HG03159 (cell line): Measurements from ENCODE around the gene SIRT7.
"Not testable (repeated sequence)": the region's sequence is repeated elsewhere in the genome, so short reads cannot be mapped to it uniquely, and the experiment has no call there.

Source experiments
- ATAC-seq: cut with Tn5 transposase; IDR thresholded peaks from one replicate; pipeline ENCODE4 v1.9.1; 2021; ENCODE audit warnings: mild to moderate bottlenecking, moderate library complexity; ENCODE audit not compliant: unreplicated experiment

The SIRT7 gene

DNA sequence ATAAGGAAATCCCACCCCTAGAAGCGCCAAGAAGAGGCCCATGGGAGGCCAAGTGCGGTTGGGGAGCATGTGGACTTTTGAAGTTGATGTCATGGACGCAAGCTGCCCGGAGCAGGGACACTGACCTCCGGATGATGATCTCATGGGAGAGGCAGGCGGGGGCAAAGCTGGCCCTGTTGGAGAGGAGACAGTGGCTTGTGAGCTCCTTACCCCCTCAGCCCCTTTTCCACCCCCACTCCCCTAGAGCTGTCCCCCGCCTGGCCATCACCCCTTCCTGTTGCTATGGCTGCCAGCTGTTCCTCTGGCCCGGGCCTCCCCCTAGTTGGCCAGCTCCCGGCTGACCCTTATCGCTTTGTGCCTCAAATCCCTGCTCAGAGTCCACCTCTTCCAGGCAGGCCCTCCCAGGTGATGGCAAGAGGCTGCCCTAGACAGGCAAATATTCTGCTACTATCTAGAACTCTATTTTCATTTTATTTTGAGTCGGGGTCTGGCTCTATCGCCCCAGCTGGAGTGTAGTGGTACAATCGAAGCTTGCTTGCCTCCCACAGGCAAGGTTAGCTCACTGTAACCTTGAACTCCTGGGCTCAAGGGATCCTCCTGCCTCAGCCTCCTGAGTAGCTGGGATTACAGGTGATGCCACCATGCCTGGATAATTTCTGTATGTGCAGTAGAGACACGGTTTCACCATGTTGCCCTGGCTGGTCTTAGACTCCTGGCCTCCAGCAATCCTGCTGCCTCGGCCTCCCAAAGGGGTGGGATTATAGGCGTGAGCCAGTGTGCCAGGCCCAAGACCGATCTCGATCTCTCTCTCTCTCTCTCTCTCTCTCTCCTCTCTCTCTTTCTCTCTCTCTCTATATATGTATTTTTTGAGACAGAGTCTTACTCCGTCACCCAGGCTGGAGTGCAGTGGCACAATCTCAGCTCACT is 36.4 kb upstream of the SIRT7 start:
- no peak for ATAC-seq

DNA sequence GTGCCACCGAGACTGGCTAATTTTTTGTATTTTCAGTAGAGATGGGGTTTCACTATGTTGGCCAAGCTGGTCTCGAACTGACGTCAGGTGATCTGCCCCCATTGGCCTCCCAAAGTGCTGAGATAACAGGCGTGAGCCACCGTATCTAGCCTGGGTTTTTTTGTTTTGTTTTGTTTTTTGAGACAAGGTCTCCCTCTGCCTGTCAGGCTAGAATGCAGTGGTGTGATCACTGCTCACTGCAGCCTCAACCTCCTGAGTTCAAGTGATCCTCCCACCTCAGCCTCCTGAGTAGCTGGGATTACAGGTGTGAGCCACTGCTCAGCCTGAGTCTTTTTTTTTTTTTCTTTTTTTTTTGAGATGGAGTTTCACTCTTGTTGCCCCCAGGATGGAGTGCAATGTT is 35.5 kb upstream of the SIRT7 start:
- ATAC-seq, result not testable (repeated sequence)

DNA sequence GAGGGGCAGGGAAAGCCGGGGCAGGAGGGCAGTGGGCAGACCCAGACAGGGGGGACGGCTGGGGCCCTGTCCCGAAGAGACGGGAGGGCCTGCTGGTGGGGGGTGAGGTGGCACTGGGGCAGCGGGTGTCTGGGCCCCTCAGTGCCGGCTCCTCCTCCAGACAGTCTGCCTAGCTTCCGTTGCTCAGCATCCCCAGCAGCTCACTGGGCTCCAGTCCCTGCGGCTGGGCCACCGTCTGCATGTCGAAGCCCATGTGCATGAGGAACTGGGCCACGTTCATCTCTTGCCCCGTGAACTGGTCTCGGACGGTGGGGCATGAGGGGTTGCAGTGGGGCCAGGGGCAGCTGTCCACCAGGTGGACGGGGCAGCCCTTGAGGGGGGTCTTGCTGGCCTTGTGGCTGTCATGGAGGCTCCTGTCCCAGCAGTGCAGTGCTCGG is 34.8 kb upstream of the SIRT7 start:
- no peak for ATAC-seq

DNA sequence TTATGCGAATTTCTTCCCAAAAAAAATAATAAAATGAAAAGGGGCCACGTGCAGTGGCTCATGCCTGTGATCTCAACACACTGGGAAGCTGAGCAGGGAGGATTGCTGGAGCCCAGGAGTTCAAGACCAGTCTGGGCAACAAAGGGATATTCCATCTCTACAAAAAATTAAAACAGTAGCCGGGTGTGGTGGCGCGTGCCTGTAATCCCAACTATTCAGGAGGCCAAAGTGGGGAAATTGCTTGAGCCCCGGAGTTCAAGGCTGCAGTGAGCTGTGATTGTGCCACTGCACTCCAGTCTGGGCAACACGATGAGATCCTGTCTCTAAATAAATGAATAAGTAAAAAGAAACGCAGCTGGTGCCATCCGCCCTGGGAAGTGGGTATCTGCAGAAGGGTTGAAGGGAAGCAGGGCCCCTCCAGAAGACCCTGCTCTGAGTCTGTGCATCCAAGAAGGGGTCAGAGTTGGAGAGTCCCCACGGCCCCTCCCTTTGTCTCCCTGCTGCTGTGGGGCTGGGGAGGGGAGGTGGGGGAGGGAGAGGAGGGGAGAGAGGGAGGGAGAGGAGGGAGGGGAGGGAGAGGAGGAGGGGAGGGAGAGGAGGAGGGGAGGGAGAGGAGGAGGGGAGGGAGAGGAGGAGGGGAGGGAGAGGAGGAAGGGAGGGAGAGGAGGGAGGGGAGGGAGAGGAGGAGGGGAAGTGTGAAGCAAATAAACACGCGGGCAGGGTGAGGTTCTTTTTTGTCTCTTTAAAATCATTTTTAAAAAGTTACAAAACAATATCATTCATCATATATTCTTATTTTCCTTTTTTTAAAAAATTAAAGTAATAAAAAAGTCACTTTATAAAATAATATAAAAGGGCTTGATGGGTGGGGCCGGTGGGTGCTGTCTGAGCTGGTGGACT is 34.1 kb upstream of the SIRT7 start:
- no peak for ATAC-seq

DNA sequence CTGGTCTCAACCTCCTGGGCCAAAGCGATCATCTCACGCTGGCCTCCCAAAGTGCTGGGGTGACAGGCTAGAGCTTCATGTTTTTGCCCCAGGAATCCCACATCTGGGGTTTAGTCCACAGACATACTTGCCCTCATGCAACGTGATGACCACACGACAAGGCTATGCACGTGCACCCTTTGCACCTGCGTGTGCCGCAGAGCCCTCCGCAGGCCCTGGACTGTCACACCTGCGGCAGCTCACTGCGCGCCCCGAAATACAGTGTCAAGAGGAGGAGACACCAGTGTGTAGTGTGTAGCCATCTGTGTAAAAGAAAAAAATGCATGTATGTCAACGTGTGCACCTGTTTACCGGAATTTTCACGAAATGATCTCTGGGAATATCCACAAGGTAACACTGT is 32.5 kb upstream of the SIRT7 start:
- no peak for ATAC-seq

DNA sequence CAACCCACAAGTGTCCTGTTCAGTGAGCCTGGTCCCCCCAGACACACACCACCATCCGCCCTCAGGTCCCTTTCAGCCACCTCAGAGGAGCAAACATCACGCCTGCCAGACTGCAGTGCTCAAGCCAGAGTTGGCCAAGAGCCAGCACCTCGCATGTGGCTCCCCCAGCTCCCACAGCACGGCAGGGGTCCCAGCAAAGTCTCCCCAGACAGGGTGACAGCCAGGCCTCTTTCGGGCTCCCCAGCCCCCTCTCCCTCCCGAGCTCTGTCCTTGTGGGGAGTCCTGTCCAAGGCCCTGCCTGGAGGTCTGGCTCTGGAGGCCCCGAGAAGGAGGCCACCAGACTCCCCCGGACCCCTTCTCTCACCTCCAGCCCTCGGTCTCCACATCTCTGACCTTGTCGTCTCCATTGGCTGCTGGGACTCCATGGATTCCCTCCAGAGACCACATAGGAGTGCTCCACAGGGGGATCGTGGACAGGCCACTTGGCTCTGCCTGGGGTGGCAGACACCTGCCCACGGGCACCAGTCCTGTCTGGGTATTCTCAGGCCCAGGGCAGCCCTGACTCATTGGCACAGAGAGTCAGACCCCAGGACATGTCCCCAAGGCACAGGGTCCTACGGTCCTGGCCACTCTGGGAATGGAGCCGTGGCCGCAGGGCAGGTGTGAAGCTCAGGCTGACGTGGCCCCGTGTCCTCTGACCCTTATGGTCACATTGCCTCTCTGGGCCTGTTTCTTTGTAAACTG is 30.8 kb upstream of the SIRT7 start:
- no peak for ATAC-seq

DNA sequence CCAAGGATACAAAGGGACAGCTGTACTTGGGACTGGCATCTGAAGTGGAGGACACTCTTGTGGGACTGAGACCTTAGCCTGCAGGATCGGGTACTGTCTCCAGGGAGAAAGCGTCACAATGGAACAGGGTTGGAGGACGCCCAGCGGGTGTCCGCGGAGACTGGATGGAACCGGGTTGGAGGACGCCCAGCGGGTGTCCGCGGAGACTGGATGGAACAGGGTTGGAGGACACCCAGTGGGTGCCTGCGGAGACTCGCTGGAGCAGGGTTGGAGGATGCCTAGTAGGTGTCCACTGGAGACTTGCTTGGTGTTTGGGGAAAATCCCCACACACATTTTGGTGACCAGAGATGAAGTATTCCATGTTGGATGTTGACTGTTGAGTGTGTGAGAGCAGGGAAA is 29.2 kb upstream of the SIRT7 start, which contains the start of gene MYADML2:
Gene MYADML2 (minus strand): TSS at position 45 of the 400 bp plus-strand sequence. CDS start 5,492 bp downstream, outside the sequence.
- no peak for ATAC-seq

DNA sequence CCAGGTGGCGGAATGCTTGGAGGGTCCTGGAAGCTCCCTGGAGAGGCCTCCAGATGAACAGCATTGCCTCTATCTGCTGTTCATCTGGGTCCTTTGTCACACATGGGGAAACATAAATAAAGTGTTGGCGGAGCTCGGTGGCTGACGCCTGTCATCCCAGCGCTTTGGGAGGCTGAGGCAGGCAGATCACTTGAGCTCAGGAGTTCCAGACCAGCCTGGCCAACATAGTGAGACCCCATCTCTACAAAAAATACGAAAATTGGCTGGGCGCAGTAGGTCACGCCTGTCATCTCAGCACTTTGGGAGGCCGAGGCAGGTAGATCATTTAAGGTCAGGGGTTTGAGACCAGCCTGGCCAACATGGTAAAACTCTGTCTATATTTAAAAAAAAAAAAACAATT is 26.9 kb upstream of the SIRT7 start:
- ATAC-seq, result no peak

DNA sequence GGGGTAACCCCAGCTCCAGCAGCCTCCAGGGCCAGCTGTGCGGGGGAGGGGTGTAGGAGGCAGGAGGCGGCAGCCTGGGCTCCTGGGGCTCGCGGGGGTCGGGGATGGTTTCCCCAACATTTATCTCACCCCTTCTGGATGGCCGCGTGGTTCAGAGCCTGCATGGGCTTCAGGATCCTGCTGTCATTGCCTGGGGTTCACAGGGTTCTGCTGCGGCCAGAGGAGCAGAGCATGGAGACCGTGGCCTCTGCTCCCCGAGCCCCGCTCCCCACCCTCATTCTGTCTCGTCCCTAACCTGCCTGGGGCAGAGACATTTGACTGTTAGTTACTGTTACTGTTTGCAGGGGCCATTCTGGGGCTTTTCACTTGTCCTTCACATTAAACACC is 24.2 kb upstream of the SIRT7 start:
- no peak for ATAC-seq

DNA sequence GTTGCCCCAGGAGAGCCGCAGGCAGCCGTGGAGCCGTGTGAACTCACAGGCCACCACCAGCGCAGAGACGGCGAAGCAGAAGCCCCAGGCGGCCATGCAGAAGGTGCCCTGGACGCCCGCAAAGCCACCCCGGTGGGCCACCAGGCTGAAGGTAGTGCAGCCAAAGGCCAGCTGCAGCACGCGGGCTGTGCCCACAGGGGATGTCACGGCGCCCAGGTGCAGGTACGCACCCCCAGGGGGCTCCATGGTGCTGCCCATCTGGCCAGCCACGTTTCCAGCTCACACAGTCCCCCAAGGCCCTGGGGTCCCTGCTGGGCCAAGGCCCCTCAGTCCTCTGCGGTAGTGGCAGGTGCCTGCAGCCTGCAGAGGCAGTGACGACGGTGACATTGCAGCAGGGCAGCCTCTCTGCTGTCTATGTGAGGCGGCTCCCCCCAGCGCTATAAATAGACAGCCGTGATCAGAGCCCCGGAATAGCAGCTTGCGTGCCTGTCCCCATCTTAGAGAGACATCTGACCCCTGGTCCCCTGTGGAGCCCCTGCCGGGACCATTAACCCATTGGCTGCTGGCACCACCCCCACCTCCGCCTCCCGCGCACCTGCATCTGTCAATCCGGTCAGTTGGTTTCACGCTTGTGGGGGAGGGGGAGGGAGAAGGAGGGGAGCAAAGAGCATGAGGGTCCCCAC is 23.6 kb upstream of the SIRT7 start:
- ATAC-seq, result no peak

DNA sequence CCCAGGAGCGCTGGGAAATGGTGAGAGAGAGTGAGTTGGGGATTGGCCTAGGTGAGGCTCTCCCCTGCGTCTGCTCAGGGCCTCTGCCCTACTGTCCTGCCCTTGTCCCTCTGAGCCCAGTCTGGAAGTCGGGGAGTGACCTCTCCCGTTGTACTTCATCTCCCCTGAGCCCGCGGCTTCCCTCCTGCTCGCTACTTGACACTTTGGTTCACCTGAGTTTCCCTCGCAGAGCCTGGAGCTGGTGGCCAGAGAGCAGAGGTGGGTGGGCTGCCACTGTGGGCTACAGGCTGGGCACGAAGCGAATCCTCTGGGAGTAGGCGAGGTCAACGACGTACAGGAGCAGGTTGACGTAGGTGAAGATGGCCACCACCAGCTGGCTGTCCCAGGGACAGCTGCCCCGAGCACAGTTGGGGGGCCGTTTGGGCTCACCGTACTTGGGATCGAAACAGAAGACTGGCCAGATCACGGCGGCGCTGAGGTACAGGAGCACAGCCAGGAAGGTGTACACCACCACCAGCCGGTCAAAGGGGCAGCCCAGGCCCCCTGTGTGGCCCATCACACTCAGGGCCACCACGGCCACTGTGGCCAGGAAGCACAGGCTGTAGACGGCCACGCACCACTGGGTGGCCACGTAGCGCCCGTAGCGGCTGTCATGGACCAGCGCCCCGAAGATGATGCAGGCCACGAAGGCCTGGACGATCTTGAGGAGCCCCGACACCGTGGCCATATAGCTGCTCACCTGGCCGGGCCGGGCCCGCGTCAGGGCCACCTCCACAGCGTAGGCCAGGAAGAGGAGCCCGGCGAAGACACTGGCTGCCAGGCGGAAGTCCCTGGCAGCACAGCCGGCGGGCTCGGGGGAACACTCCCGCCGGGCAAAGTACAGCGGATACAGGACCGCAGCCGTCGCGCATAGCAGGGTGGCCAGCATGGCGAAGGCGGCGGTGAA is 22.8 kb upstream of the SIRT7 start:
- ATAC-seq, result no peak

DNA sequence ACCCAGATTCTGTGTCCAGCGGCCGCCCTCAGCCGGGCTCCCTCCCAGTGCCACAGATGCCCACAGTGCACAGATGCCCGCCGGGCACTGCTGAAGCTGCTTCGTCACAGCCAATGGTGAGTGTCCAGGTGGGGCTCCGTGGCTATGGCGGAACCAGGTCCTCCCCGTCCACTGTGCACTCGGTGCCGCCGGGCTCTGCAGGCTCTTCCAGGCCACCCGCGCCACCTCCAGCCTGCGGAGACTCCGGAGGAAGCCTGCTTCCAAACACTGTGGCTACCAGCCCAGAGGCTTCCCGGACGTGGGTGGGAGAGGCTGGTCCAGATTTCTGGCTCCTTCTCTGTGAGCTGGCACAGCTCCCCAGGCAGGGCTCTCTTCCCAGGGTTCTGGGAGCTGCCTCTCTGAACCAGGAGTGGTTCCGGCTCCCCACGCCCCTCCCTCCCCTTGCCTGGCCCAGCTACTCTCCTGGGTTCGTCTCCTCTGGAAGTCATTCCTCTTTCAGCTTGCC is 22.0 kb upstream of the SIRT7 start:
- ATAC-seq, result no peak

DNA sequence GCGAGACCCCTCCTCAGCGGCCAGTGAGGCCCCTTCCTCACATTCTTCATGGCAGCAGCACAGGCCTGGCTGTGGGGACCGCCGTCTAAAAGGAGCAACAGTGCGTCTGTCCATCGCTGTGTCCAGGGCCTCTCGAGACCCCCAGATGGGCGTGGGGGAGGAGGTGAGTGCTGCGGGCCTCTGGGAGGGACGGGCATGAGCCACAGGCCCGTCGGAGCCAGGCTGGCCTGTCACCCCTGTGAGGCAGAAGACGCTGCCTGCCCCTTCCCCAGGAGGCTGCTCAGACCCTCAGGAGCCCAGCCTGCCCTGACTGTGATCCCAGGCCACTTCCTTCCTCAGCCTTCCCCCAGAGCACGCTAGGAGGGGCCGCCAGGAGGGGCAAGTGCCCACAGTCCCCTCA is 21.2 kb upstream of the SIRT7 start:
- ATAC-seq, result no peak

DNA sequence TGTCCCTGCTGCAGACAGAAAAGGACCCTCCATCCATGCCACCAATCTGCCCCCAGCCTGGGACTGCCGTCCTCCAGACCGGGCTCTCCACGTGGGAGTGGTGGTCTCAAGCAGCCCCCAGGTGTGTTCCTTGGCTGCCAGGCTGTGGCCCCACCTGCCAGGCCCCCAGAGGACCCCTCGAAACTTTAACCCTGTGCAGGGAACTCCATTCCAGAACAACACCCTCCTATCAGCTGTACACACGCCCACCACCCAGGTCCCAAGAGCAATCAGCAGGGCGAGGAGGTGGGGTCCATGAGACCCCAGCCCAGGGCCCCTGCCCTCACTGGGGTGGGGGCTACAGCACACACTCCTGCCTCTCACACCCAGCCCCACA is 17.7 kb upstream of the SIRT7 start:
- no peak for ATAC-seq

DNA sequence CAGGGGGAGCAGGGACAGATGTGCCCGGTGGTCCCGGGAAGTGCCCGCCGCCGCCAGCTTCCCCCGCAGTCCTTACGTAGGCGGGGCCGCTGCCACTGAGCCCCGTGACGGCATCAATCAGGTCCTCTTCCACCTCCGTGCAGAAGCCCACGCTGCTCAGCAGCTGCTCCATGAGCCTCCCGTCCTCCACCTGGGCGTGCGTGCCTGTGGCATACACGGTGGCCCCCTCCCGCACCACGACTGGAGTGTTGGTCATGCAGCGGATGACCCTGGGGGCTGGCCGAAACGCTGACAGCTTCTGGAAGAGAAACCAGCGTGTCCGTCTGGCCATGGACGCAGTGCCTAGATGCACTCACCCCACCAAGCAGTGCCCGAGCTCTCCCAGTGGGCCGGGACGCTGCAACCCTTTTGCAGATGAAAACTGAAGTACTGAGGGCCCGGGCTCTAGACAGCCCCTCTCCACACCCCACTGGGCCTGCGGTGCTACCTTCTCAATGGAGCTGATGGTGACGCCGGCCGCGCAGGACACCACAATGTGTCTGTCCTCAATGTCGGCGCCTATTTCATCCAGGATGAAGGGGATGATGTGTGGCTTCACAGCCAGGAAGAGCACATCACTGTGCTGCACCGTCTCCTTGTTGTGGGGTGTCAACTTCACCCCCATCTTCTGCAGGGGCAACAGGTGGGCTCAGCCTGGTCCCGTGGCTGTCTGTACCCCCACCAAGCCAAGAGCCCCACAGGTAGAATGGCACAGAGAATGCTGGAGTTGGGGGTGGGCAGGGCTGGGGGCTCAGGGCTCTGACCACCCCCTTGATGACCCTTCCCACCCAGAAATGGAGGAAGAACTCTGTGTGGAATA is 17.1 kb upstream of the SIRT7 start:
- ATAC-seq, result no peak

DNA sequence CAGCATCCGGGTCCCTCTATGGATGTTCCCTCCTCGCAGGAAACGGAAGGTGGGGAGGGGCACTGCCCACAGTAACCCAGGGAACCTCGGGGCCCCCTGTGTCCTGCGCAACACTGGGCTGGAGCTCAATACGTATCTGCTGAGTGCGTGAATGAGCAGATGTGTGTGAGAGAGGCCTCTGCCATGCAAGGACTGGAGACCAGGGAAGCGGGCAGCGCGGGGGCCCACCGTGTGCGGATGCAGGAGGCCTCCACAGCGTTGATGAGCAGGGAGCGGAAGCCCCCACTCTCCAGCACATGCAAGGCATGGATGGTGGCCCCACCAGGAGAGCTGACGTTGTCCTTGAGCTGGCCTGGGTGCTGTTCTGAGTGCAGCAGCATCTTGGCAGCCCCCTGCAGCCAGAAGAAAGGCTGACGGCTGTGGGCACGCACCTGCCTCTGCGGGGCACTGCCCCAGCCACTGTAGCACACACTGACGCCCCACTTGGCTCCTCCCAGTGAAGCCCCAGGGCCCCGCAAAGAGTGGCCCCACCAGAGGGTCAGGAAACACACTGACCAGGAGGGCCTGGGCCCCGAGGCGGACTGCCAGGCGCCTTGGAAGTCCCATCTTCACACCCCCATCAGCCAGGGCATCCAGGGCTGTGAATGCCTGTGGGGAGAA is 16.3 kb upstream of the SIRT7 start:
- no peak for ATAC-seq

DNA sequence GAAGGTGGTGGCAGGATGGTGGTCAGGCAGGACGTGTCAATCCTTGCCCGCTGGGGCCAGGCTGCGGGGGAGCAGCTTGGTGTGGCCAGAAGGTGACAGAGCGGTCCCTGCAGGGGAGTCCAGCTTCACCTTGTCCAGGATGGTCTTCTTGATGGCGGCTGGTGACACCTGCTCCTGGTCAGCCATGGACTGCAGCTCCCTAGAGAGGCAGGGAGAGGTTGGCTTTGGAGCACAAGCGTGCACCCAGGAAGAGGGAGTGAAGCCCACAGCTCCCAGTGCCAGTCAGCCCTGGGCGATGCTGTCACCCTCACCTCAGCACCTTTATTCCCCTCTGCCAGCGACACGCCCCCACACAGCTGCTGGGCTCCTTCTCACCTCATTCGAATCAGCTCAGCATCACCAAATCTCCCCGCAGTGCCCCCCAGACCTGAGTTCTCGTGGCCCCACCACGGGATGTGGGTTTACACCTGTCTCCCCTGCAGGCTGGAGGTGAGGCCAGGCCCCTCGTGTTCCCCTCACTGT is 15.3 kb upstream of the SIRT7 start:
- ATAC-seq, result no peak
